IgD-negative memory B cell (primary cell): Measurements from ENCODE around the gene CPT1A. TPM values are rescaled to one million over a fixed set of nuclear protein-coding genes. Genes with fewer than 3 reads are reported as not detected.

ENCODE experiments used
- H3K27ac Mint-ChIP-seq, 3 donors: one replicate each; pipeline ENCODE4 v1.8.0; 2020 to 2022; ENCODE audit warnings: mild to moderate bottlenecking in 3 of 3, mixed read lengths in 3 of 3, moderate library complexity in 1 of 3
- H3K27me3 Mint-ChIP-seq: one replicate; pipeline ENCODE4 v1.8.0; 2021; ENCODE audit warnings: mixed read lengths
- H3K36me3 Mint-ChIP-seq: one replicate; pipeline ENCODE4 v1.8.0; 2020; ENCODE audit warnings: mild to moderate bottlenecking, mixed read lengths
- H3K4me1 Mint-ChIP-seq, 3 donors: one replicate each; pipeline ENCODE4 v1.8.0; 2020 to 2022; ENCODE audit warnings: mixed read lengths in 3 of 3, mild to moderate bottlenecking in 1 of 3
- H3K4me3 Mint-ChIP-seq, 4 donors: one replicate each; pipeline ENCODE4 v1.8.0; 2020 to 2022; ENCODE audit warnings: mild to moderate bottlenecking in 4 of 4, mixed read lengths in 4 of 4, moderate library complexity in 3 of 4
- H3K9me3 Mint-ChIP-seq, 3 donors: one replicate each; pipeline ENCODE4 v1.8.0; 2020 to 2021; ENCODE audit warnings: mixed read lengths in 3 of 3, mild to moderate bottlenecking in 1 of 3
- polyA plus RNA-seq: library from polyadenylated mRNA; unstranded; fragments of 300-500 nt; fragmentation: Illumina TruSeq; gene quantifications from one replicate; pipeline ENCODE4 v1.2.3, GENCODE V29; 2021

Gene CPT1A
- polyA plus RNA-seq, 1 donor from 2014 or later: 5.8 TPM

- H3K27ac Mint-ChIP-seq: peak overlapping the region; percentile 69 to 84 (median 84)
- no peaks in the 10 kb centered on the region for H3K36me3 Mint-ChIP-seq
- no peaks in the 10 kb centered on the region for H3K27me3 Mint-ChIP-seq
- no peaks in the 10 kb centered on the region for H3K9me3 Mint-ChIP-seq
- H3K4me1 Mint-ChIP-seq: peaks cover 25 to 33% (median 25%) of the 10 kb centered on the region in 3 donors
- peak overlapping the region; percentile 93 to 98 (median 96) for H3K4me3 Mint-ChIP-seq
Measured at GRCh38 chr11:68842427-68843051, 823 bp upstream of the CPT1A start.

- Mint-ChIP-seq H3K4me1 (peaks cover 25 to 33% (median 26%) of the 10 kb centered on the region in 3 donors), H3K4me3 (peak overlapping the region; percentile 89 to 97 (median 95)), H3K27me3 (no peaks in the 10 kb centered on the region), H3K9me3 (no peaks in the 10 kb centered on the region), H3K36me3 (no peaks in the 10 kb centered on the region), H3K27ac (peak overlapping the region; percentile 89 to 99 (median 95))
Measured at GRCh38 chr11:68840661-68841653, 759 bp downstream of the CPT1A start.

GRCh38 chr11:68839911-68840641 lies 1.6 kb downstream of the CPT1A start:
- peaks cover 25 to 33% (median 26%) of the 10 kb centered on the region in 3 donors for H3K4me1 Mint-ChIP-seq
- H3K27ac Mint-ChIP-seq: peak overlapping the region; percentile 89 to 99 (median 95)
- H3K36me3 Mint-ChIP-seq: no peaks in the 10 kb centered on the region
- peak overlapping the region; percentile 89 to 97 (median 95) for H3K4me3 Mint-ChIP-seq
- no peaks in the 10 kb centered on the region for H3K27me3 Mint-ChIP-seq
- no peaks in the 10 kb centered on the region for H3K9me3 Mint-ChIP-seq

GRCh38 chr11:68839054-68839865 lies 2.5 kb downstream of the CPT1A start:
- no peaks in the 10 kb centered on the region for H3K36me3 Mint-ChIP-seq
- peak overlapping the region; percentile 89 to 99 (median 95) for H3K27ac Mint-ChIP-seq
- peaks cover 25 to 30% (median 26%) of the 10 kb centered on the region in 3 donors for H3K4me1 Mint-ChIP-seq
- H3K27me3 Mint-ChIP-seq: no peaks in the 10 kb centered on the region
- H3K9me3 Mint-ChIP-seq: no peaks in the 10 kb centered on the region
- H3K4me3 Mint-ChIP-seq: peak overlapping the region; percentile 89 to 97 (median 95)

GRCh38 chr11:68838572-68838964 lies 3.1 kb downstream of the CPT1A start:
- Mint-ChIP-seq H3K4me1 (peaks cover 23 to 27% (median 24%) of the 10 kb centered on the region in 3 donors), H3K9me3 (no peaks in the 10 kb centered on the region), H3K4me3 (peak overlapping the region; percentile 89 to 97 (median 95)), H3K36me3 (no peaks in the 10 kb centered on the region), H3K27ac (peak overlapping the region; percentile 89 to 99 (median 95)), H3K27me3 (no peaks in the 10 kb centered on the region)

GRCh38 chr11:68837583-68838571 lies 3.8 kb downstream of the CPT1A start:
- H3K36me3 Mint-ChIP-seq: no peaks in the 10 kb centered on the region
- H3K4me1 Mint-ChIP-seq: peaks cover 20 to 24% (median 21%) of the 10 kb centered on the region in 3 donors
- no peaks in the 10 kb centered on the region for H3K27me3 Mint-ChIP-seq
- H3K9me3 Mint-ChIP-seq: no peaks in the 10 kb centered on the region
- peak overlapping the region; percentile 89 to 99 (median 93) for H3K27ac Mint-ChIP-seq
- H3K4me3 Mint-ChIP-seq: peak overlapping the region in 3 of 4 donors; percentile 65 to 97 (median 92)

- Mint-ChIP-seq H3K4me1 (peaks cover 17 to 25% (median 18%) of the 10 kb centered on the region in 3 donors), H3K4me3 (peak overlapping the region in 1 of 4 donors; percentile 20), H3K27me3 (no peaks in the 10 kb centered on the region), H3K9me3 (no peaks in the 10 kb centered on the region), H3K27ac (no peak overlapping the region), H3K36me3 (no peaks in the 10 kb centered on the region)
Measured at GRCh38 chr11:68835749-68836148, 6.0 kb downstream of the CPT1A start.

GRCh38 chr11:68835328-68835727 lies 6.4 kb downstream of the CPT1A start:
- no peak overlapping the region for H3K27ac Mint-ChIP-seq
- no peaks in the 10 kb centered on the region for H3K27me3 Mint-ChIP-seq
- no peaks in the 10 kb centered on the region for H3K9me3 Mint-ChIP-seq
- peaks cover 16 to 26% (median 18%) of the 10 kb centered on the region in 3 donors for H3K4me1 Mint-ChIP-seq
- H3K36me3 Mint-ChIP-seq: peaks cover 2% of the 10 kb centered on the region
- no peak overlapping the region for H3K4me3 Mint-ChIP-seq

- peaks cover 5% of the 10 kb centered on the region for H3K36me3 Mint-ChIP-seq
- H3K9me3 Mint-ChIP-seq: no peaks in the 10 kb centered on the region
- peaks cover 10 to 18% (median 14%) of the 10 kb centered on the region in 3 donors for H3K4me1 Mint-ChIP-seq
- peak overlapping the region in 2 of 3 donors; percentile 19 to 39 for H3K27ac Mint-ChIP-seq
- H3K27me3 Mint-ChIP-seq: no peaks in the 10 kb centered on the region
- no peak overlapping the region for H3K4me3 Mint-ChIP-seq
Measured at GRCh38 chr11:68832476-68833181, 9.1 kb downstream of the CPT1A start.

GRCh38 chr11:68831124-68831523 lies 10.6 kb downstream of the CPT1A start:
- H3K9me3 Mint-ChIP-seq: no peaks in the 10 kb centered on the region
- no peaks in the 10 kb centered on the region for H3K27me3 Mint-ChIP-seq
- peaks cover 8 to 20% (median 14%) of the 10 kb centered on the region in 3 donors for H3K4me1 Mint-ChIP-seq
- peaks cover 5% of the 10 kb centered on the region for H3K36me3 Mint-ChIP-seq
- H3K4me3 Mint-ChIP-seq: no peak overlapping the region
- H3K27ac Mint-ChIP-seq: no peak overlapping the region

- no peak overlapping the region for H3K4me3 Mint-ChIP-seq
- H3K4me1 Mint-ChIP-seq: peaks cover 16 to 24% (median 23%) of the 10 kb centered on the region in 3 donors
- no peak overlapping the region for H3K27ac Mint-ChIP-seq
- H3K36me3 Mint-ChIP-seq: peaks cover 5% of the 10 kb centered on the region
- no peaks in the 10 kb centered on the region for H3K9me3 Mint-ChIP-seq
- no peaks in the 10 kb centered on the region for H3K27me3 Mint-ChIP-seq
Measured at GRCh38 chr11:68829581-68829980, 12.1 kb downstream of the CPT1A start.

GRCh38 chr11:68828957-68829356 lies 12.8 kb downstream of the CPT1A start:
- peaks cover 5% of the 10 kb centered on the region for H3K36me3 Mint-ChIP-seq
- peak overlapping the region in 2 of 3 donors; percentile 60 to 85 for H3K27ac Mint-ChIP-seq
- H3K4me3 Mint-ChIP-seq: peak overlapping the region in 1 of 4 donors; percentile 57
- no peaks in the 10 kb centered on the region for H3K27me3 Mint-ChIP-seq
- H3K4me1 Mint-ChIP-seq: peaks cover 16 to 24% (median 23%) of the 10 kb centered on the region in 3 donors
- H3K9me3 Mint-ChIP-seq: no peaks in the 10 kb centered on the region
